ENCODE data around the gene FAM83C.
"Not testable (repeated sequence)": the region's sequence is repeated elsewhere in the genome, so short reads cannot be mapped to it uniquely, and the experiment has no call there.

The FAM83C gene

DNA sequence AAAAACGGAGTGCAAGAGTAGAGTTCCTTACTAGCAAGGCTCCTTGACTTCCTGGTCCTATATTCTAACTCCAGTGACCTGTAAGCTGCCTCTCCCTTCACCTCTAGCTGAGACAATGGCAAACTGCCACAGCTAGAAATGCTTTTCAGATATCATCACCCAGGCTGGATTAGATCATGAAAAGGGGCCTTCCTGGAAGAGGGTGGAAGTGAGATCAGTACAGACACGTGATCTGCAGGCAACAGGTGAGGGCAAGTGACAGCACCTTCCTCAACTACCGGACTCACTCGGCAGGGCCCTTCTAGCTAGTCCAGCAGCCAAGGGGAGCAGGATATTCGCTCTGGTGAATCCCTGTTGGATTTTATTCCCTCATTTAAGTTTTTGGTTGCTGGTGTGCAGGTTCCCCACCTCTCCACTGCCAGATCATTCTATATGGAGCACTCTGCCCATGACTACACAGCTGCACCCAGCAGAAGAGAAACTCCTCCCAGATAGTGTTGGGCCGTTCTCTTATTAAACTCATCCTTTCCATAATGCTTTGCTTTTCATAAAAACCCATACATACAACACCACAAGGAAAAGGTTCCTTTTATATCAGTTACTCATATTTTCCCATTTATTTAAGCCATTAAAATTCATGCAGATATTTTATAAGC, 26.4 kb upstream of the FAM83C start:
- no peak for DNase-seq (ENCODE audit: low spot score)

DNA sequence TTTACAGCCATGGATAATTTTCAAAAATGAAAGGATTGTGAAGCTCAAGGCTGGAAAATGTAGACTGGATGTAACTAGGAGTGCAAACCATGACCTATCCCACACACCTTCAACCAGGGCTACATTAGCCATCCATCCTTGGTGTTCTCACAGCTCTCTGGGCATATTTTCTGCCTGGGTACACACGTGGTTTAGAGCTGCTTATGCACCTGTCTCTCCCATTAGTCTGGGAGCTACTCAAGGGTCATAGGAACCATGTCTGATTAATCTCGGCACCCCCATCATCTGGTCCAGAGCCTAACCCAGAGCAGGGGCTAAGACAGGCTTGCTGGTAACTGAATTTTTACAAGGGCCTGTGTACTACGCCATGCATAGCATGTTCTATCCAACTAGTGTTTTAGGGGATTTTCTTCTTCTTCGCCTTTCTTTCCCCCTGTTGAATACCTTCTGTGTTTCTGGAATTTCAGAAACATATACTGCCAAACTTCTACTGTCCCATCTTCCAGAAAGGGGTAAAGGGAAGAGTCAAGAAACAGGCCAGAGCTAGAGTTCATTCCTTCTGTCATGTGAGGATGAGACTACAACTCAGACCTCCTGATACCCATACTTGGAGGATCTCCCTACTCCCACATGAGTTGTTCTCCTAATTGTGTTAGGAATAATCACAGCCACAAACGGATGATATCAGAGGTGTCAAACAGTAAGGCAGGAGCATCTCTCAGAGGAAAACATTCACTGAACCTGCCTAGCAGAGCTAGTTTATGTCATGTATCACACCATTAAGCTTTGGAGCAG, 25.4 kb upstream of the FAM83C start:
- DNase-seq (ENCODE audit: low spot score), result no peak

DNA sequence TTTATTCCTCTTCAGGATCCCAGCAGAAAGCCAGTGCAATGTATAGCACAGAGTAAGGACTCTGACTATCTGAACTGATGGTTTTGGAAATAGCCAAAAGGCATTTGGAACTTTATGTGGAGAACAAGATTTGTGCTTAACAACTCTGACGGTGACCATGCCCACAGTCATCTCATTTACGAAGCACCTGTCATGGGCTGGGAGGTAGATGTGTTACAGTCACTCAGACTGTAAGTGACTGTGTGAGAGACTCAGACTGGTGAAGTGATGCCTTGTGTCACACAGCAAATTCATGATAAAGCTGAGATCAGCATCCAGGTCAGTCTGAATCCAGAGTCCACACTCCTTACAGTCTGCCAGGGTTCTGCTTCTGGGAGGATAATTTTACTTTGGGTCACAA, 23.9 kb upstream of the FAM83C start:
- DNase-seq (ENCODE audit: low spot score), result no peak

DNA sequence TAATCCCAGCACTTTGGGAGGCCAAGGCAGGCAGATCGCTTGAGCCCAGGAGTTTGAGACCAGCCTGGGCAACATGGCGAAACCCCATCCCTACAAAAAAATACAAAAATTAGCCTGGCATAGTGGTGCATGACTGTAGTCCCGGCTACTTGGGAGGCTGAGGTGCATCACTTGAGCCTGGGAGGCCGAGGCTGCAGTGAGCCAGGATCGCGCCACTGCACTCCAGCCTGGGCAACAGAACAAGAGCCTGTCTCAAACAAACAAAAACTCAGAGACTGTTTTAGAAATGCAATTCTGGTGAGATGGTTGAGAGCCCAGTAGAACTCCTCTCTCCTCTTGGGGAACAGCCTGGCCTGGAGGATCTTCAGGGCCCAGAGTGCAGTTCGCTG, 23.4 kb upstream of the FAM83C start:
- not testable (repeated sequence) for DNase-seq (ENCODE audit: low spot score)

DNA sequence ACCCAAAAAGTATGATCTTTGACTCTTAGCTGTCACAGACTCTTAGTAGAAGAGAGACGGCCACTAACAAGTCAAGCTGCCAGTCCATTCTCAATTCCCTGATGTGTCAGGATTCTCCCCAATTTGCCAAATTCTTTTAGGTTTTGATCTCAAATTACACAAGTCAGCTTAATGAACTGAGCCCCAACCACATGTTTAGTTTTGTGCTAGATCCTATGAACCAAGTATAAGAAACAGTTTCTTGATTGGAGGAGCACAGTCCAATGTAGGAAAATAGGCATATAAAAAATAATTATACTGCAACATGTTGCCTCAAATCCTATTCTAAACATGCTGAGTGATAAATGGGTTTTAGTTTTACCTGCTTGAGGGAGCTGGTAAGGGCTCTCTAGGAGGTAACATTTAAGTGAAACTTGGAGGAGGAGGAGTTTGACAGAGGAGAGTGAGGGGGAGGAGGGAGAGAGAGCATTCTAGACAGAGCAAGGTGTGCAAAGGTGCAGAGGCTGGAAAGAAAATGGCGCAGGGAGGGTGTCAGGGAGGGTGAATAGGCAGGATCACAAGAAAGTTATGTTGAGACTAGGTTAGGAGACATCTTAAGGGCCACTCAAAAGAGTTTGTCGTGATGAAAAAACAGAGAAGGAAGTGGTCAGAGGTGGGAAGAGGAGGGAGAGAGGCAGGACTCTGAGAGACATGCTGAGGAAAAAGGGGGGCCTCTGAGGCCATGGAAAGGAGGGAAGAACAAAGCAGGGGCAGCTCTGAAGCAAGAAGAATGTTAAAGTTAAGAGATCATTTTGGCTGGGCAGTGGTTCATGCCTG, 22.8 kb upstream of the FAM83C start:
- DNase-seq (ENCODE audit: low spot score), result no peak

DNA sequence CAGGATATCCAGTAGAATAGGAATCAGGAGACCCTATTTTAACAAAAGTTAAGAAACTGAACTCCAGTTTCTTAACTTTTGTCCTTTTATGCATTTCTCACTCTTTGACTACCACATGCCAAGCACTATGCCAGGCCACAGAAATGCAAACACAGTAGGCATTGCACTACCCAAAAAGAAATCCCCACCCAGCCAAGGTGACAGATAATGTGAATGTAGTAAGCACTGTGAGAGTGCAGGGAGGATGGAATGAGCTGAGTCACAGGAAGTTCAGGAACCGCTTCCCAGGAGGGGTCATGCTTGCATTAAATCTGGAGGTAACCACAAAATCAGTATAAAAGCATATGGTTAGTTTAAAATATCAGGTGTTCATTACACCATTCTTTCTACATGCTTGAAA, 20.1 kb upstream of the FAM83C start:
- peak; percentile 57 for DNase-seq (ENCODE audit: low spot score)

DNA sequence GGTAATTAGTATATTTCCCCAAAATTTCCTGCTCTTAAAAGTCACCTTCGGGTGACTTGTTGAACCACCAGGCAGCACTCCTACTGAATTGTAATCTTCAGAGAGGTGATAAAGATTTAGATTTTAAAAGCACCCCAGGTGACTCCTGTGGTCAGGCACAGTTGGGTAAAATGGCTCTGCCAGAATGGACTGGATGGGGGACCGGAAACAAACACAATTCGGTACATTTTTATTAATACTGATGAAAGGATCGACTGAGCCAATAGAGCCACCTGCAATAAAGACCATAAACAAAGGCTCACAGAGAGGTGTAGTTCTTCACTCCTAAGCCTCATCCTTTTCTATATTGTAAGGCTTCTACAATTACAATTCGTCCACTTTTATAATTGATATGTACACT, 19.6 kb upstream of the FAM83C start:
- no peak for DNase-seq (ENCODE audit: low spot score)

DNA sequence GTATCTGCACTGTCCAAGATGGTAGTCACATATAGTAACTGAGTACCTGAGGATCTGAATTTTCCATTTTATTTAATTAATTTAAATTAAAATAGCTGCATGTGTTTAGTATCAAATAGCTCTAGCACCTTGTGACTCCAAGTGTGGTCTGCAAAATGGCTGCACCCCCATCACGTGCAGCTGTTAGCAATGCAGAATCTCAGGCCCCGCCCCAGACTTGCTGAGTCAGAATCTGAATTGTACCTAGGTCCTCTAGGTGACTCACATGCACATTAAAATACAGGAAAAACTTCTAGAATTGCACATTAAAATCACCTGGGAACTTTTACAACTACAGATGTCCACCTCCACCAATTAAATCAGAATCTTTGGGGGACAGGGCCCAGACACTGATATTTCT, 19.2 kb upstream of the FAM83C start:
- no peak for DNase-seq (ENCODE audit: low spot score)

DNA sequence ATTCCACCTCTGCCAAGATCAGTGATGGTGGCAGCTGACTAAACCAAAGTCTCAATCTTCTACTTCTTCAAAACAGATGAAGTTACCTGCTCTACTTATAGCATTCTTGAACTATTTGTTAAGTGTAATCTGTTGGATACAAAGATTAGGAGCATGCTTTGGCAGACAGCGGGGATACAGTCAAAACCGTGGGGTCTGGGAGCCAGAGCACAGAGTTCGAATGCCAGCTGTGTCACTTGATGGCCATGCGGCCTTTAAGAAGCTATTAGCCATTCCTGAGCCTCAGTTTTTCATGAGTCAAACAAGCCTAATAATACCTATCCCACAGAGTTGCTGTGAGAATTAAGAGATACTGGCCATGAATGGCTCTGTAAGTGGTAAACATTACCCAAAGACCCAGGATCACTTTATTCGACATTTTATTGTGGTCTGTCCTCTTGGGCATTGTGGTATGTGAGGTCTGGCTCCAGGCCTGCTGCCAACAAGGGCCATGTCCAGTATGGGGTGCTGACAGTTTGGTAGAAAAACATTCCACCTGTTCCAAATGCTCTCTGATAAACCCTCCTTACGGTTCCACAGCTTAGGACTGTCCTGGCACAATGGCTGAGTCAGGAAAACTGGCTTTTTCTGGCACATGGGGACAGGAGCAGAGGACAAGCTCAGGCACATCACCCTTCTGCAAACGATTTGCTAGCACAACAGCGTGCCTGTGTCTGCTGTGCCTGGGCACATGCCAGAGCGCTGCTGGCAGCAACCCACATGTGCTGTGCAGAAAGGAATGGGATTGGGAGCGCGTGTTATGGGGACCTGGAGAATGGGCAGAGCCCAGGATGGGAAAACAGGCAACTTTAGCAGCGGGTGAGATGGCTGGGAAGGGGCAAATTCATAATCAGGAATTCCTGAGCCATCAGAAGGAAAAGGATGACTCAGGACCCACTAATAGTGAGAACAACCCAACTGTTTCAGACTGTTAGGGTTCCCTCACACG, 15.7 kb upstream of the FAM83C start:
- peak; percentile 59 for DNase-seq (ENCODE audit: low spot score)

DNA sequence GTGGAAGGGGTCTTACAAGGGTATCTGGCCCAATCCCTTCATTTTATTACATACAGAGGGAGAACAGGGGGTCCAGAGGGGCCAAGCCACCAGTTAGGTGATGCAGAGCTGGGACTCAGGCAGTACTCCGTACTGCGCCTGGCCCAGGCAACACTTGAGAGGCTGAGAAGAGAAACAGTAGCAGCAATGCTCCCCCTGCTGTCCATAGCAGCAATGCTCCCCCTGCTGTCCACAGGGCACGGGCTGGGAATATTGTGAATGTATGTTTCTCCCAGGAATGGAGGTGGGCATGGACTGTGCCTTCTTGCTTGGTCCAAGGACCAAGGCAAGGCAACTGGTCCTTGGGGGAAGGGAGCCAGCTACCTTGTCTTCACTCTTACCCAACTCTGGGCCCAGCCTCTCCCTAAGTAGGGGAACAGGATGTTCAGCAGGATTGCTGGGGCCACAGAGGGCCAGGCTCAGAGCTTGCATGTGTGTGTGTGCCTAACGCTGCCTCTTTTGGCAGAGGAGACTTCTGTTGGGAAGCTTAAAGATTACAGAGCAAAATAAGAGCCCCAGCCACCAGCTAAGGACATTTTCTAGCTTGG, 14.8 kb upstream of the FAM83C start:
- DNase-seq (ENCODE audit: low spot score), result peak; percentile 53

DNA sequence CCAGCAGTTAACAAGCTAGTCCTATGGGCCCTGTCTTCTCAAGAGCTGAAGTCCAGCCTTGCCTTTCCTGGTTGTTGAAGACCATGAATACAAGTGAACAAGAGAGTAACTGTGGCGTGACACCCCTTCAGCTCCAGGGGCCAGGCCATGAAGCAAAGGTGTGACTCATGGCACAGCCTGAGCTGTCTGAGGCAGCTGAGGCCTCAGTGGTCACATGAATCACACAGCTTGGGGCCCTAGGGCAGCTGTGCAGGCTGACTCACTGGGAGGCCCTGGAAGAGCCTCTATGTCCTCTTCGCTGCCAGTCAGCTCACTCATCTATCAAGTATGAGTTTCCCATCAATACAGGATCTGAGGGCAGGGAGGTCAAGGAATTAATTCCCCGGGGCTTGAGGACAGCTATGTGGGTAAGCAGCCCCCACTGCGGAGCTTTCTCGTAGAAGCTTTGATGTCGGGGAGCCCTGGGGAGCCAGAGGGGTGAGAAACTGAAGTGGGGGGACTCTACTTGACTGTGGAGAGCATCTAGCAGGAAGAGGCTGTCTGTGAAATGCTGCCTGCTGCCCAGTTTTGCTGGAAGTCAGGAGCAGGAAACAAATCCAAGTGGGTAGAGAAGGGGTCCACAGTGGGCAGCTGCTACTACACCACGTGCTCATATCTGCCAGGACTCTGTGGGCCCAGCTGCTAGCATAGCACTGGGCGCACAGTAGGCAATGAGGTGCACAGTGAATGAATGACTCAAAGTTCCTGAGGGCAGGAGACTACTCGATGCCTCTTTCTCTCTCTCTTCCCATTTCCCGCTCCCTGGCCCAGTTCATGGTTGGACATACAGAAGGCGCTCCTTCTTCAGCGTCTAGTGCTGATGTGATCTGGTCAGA, 13.7 kb upstream of the FAM83C start:
- DNase-seq (ENCODE audit: low spot score), result peak; percentile 96

DNA sequence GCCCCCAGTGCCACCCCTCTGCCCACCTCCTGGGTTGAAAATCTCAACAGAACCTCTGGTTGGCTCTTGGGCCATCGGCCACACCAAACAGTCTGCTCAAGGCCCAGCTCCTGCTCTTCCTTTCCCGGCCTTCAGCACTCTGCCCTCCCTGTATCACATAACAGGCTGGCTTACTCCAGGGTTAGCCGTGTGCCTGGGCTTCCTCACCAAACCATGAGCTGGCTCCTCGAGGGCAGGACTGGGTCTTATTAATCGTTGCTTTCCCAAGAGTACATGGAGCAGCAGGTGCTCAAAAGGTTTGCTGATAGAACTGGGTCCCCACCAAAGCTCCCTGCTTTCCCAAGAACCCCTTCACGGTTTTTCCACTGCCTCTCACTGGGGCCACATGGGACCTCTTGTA, 12.7 kb upstream of the FAM83C start:
- DNase-seq (ENCODE audit: low spot score), result no peak

DNA sequence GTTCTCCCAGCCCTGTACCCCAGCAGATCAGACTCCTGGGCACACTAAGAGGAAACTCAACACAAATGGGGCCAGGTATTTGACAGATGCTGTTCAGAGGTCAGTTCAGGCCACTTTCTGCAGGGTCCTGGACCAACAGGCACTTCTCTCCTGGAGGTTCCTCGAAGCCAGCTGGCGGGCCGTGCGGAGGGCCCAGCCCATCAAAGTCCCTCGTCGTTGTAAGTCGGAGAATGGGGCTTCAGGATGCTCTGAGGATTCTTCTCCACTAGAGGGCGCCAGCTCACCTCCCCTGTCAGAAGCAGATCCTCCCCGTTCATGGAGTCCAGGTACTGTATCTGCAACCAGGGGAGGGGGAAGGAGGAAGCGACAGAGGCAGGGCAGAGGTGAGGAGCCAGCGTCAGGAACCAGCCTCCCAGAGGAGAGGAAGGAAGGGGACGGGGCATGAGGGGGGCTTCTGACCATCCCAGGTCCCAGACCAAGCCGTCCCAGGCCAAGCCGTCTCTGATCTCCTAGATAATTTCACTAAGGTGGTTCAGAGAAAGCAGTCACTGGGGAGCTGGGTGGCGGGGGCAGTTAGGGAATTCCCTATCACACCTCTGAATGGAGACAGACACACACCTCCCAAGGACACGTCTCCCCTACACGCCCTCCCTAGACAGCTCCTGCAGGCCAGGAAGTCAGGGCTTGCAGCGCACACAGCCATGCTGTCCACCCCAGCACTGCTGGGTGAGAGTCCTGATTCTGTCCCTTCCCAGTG, 11.7 kb upstream of the FAM83C start:
- DNase-seq (ENCODE audit: low spot score), result peak; percentile 79

DNA sequence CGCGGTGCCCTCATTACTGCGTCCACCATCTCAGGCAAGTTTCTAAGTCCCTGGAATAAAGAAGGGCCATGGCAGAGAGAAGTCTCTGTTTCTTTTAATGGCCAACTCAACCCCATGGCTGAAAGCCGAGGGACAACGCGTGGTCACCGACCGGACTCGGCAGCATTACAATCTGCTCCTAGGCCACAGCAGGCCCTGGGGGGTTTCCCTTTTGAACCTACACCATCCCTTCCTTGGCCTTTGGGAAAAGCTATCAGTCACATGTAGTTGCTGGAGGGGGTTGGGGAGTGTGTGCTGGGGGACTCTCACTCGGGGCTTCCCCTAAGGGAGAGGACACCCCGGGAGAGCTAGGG, 11.1 kb upstream of the FAM83C start:
- no peak for DNase-seq (ENCODE audit: low spot score)

DNA sequence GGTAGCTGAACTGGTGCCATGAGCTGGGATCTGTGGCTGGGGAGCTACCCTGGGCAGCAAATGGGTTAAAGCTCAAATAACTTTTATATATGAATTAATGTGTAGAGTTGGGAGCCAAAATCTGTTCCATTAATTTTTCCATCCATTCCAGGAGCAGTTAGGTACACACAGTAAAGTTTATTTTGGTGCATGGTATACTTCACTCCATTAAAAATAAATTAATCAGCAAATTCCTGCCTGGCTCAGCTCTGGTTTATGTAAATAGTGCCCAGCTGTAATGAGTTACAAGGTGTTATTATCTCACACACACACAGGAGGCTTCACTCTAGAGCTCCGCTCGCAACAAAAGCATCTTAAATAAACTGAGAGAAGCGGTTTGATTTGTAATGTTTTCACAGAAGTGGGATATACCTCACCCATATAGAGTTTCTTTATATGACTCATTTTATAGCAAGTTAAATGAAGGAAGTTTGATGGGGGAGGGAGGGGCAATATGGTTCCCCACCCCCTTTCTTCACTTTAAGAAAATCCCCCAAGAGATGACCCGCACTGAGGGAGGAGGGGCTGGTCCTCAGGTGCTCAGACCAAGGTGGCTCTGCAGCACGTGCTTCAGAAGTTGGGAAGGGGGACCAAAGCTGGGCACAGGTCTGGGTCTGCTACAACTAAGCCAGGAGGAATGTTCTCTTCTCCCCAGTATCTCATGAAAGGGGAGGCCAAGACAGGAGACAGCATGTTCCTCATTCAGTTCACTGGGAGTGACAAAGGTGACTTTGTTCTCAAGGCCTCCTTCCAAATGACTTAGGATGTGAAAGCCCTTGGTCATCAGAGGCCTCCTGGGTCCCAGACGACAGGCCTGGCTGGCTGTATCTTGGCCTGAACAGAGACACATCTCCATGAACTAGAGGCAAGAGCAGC, 10.5 kb upstream of the FAM83C start:
- no peak for DNase-seq (ENCODE audit: low spot score)

DNA sequence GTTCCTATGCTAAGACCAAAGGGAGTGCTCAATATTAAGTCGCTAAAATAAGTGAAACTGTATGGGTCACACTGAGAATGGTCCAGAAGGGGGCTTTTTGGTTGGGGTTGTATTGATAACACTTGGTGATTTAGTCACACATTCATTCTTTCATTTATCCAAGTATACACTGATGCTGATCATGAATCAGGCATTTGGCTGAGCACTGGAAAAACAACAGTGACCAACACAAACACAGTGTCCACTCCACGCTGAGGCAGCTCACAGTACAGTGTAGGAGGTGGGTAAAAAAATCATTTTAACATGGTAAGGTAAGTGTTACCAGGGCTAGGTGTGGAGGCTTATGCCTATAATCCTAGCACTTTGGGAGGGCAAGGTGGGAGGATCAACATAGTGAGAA, 9.2 kb upstream of the FAM83C start:
- DNase-seq (ENCODE audit: low spot score), result no peak

DNA sequence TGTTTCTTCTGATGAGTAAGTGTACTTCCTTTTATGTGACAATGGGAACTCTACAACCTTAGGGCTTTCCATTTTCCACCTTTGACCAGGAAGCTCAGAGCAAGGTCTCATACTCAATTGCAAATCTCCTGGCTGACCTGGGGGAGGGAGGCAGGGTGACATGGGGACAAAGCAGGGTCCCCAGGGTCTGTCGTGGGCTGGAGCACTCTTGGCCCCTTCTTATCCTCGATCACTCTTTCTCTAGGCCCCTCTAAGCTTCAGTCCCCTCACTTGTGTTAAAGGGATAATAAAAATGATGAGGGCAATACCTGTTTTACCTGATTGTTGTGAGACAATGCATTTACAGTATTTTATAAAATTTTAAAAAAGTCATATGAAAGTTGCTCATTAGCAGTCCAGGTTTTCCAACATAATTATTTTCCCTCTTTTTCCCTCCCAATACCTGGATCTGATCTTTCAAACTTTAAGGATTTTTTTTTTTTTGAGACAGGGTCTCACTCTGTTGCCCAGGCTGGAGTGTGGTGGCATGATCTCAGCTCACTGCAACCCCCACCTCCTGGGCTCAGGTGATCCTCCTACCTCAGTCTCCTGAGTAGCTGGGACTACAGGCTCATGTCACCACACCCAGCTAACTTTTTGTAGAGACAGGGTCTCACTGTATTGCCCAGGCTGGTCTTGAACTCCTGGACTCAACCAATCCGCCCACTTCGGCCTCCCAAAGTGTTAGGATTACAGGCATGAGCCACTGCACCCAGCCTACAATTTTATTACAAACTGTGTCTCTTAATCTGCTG, 8.4 kb upstream of the FAM83C start:
- no peak for DNase-seq (ENCODE audit: low spot score)

DNA sequence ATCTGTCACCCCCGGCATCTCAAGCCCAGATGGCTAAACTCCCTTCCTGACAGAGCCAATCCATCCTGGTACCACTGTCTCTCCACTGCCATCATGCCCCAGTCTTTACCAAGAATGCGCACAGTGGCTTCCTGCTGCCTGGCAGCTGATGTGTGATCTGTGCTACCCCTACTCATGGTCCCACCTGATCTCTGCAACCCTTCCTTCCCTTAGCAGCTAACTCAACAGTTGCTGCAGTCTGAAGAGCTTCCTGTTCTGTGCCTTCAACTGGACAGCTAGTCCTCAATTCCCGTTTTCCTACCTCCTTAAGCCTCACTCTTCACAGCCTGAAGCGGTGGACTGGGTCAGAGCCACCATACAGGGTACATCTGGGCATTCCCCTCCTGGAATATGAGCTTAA, 7.6 kb upstream of the FAM83C start:
- DNase-seq (ENCODE audit: low spot score), result no peak
